ENCODE results near the gene BASP1.

Gene BASP1, protein sequence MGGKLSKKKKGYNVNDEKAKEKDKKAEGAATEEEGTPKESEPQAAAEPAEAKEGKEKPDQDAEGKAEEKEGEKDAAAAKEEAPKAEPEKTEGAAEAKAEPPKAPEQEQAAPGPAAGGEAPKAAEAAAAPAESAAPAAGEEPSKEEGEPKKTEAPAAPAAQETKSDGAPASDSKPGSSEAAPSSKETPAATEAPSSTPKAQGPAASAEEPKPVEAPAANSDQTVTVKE

GRCh38 chr5:17217493-17218352 lies at the start of gene BASP1:
TSS of gene BASP1 (plus strand) at chr5:17217631. CDS start at chr5:17275217, 57,586 bp downstream.
- in situ Hi-C loops (cut with MboI; ENCODE audit: low sequenced_read_pairs) = loop anchor here (10.0 to 25.0 kb wide), 2 partner anchors 895 to 1087 kb away; no protein-coding TSS in a partner anchor

DNA sequence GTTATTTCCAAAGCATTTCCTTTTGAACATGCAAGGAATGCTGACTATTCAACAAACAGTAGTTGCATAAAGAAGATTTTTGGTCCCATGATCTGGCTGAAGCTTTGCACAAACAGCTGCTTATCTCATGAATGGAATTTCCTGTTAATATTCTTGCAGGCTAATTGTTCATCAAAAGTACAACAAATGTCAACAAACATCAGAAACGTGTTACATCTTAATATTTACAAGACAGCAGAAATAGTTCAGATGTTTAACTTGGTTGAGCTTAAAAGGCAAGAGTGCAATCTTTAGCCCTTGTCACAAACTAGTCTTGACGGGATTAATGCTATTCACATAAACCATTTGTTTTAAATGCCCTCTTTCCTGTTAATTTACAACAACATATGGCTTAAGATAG lies 47.9 kb upstream of the BASP1 start:
- in situ Hi-C loops (cut with MboI; ENCODE audit: low sequenced_read_pairs) = no loop called here

GRCh38 chr5:17172791-17173190 lies 44.6 kb upstream of the BASP1 start:
- in situ Hi-C loops (cut with MboI; ENCODE audit: low sequenced_read_pairs) = no loop called here

- in situ Hi-C loops (cut with MboI; ENCODE audit: low sequenced_read_pairs) = loop anchor here (25.0 kb wide), 1 partner anchor 488 kb away; no protein-coding TSS in a partner anchor
Measured at GRCh38 chr5:17174965-17175364, 42.5 kb upstream of the BASP1 start.

DNA sequence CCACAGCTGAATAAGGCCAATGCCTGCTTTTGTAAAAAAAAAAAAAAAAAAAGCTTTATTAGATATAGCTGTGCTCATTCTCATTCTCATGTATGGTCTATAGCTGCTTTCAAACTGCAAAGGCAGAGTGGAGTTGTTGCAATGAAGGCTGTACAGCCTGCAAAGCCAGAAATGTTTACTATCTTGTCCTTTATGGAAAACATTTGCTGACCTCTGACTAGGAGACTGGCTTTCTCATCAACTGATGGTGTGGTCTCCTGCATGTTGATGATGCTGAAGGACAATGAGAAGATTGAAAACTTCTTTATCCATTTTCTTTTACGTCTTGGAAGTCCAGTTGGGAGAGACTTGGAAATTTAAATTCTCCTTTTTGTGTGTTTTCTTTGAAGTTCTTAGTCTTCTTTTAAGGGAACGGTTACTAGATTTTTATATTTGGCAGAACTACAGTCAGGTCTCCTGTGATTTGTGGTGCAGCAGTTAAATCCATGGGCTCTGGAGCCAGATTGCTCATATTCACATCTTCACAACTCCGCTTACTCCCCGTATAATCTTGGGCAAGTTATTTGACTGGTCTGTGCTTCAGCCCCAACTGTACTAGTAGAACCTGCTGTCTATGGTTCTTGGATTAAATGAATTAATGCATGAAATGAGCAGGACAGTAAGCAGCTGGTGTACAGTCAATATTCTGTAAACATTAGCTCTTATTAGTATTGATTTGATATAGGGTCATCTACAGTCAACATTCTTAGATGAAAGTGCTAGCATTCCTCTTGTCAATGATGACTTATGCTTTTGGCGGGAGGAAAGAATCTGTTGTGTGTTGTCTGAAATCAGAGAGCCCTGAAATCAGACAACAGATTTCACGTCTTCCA lies 39.7 kb upstream of the BASP1 start:
- in situ Hi-C loops (cut with MboI; ENCODE audit: low sequenced_read_pairs) = loop anchor here (25.0 kb wide), 1 partner anchor 490 kb away; no protein-coding TSS in a partner anchor

DNA sequence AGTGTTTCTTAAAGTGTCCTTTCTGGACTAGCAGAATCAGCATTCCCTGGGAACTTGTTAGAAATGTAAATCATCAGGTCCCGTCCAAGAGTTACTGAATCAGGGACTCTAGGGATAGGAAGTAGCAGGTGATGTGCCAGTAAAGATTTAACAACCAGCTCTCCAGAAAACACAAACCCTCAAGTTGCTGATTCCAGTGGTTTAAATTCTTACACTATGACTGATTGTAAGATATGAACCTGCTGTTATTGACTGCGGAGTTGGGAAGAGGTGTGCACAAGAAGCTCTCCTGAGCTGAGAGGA lies 39.1 kb upstream of the BASP1 start:
- in situ Hi-C loops (cut with MboI; ENCODE audit: low sequenced_read_pairs) = loop anchor here (25.0 kb wide), 1 partner anchor 491 kb away; no protein-coding TSS in a partner anchor

GRCh38 chr5:17180330-17180843 lies 37.0 kb upstream of the BASP1 start:
- in situ Hi-C loops (cut with MboI; ENCODE audit: low sequenced_read_pairs) = loop anchor here (10.0 to 25.0 kb wide), 2 partner anchors 246 to 493 kb away; partner anchors contain the start of gene MYO10

DNA sequence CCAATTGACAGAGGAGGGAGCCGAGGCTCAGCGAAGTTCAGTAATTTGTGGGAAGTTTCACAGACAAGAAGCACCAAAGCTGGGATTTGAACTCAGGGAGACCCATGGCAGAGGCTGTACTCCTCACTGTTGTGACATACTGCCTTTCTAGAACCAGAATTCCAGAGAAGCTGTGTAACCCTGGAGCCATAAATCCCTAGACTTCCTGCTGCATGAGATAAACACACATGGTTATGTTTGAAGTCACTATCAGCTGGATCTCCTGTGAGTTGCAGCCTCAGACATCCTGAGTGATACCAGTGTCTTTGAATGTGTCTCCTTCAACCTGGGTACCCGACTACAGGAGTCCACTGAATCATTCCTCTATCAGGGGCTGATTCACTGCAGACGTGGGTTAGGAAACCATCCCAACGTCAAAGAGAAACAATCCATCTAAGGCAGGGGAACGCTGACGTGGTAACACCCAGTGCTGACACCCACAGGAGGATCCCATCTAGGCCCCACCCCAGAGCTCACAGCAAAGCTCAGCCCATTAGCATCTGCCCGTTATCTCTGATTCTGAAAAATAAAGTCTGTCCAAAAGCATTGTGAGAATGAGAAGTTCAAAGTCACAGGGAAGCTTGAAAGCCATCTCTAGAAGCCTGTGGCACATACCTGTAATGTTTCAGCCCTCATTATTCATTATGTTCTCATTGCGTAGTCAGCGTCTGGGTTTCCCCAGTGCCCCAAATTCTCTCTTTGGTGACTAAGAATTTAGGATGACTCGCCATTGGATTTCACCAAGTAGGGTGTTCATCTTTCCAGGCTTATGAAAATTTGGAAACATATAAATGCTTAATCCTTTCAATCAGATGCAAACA lies 36.3 kb upstream of the BASP1 start:
- in situ Hi-C loops (cut with MboI; ENCODE audit: low sequenced_read_pairs) = loop anchor here (10.0 to 25.0 kb wide), 2 partner anchors 246 to 494 kb away; partner anchors contain the start of gene MYO10

DNA sequence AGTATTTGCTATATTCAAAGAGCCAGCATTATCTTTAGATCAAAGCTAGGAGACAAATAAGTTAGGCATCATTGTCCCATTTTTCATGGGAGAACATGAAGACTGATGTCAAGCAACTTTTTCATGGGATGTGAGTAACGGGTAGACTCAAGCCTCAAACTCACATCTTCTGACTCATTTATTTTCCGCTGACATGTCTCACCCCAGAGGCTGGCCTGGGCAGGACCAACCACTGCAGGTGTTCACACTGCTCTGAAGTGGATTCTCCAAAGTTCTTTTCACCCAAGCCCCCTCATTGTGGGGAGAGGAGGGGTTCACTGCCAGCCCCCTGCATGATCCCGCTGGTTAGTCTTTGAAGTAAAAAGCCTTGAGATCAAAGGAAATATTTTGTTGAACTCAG lies 34.9 kb upstream of the BASP1 start:
- in situ Hi-C loops (cut with MboI; ENCODE audit: low sequenced_read_pairs) = loop anchor here (10.0 to 25.0 kb wide), 2 partner anchors 248 to 495 kb away; partner anchors contain the start of gene MYO10

GRCh38 chr5:17182981-17183380 lies 34.5 kb upstream of the BASP1 start:
- in situ Hi-C loops (cut with MboI; ENCODE audit: low sequenced_read_pairs) = loop anchor here (10.0 to 25.0 kb wide), 2 partner anchors 248 to 496 kb away; partner anchors contain the start of gene MYO10

GRCh38 chr5:17183831-17184230 lies 33.6 kb upstream of the BASP1 start:
- in situ Hi-C loops (cut with MboI; ENCODE audit: low sequenced_read_pairs) = loop anchor here (10.0 to 25.0 kb wide), 2 partner anchors 249 to 497 kb away; partner anchors contain the start of gene MYO10

GRCh38 chr5:17184588-17184987 lies 32.8 kb upstream of the BASP1 start:
- in situ Hi-C loops (cut with MboI; ENCODE audit: low sequenced_read_pairs) = loop anchor here (10.0 to 25.0 kb wide), 2 partner anchors 250 to 497 kb away; partner anchors contain the start of gene MYO10

DNA sequence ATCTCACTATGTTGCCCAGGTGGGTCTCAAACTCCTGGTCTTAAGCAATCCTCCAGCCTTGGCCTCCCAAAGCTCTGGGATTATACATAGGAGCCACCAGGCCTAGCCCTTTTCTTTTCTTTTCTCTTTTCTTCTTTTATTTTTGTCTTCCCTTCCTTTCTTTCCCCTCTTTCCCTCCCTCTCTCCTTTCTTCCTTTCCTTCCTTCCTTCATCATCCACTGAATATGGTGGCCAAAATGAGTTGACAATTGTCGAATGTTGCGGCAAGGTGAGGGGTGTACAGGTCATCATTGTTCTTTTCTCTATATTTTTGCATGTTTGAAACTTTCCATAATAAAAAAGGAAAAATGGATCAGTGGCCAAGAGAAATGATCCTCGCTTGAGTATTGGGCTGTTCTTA lies 32.1 kb upstream of the BASP1 start:
- in situ Hi-C loops (cut with MboI; ENCODE audit: low sequenced_read_pairs) = loop anchor here (5.0 to 25.0 kb wide), 3 partner anchors 251 to 498 kb away; partner anchors contain the start of gene MYO10

GRCh38 chr5:17185773-17186172 lies 31.7 kb upstream of the BASP1 start:
- in situ Hi-C loops (cut with MboI; ENCODE audit: low sequenced_read_pairs) = loop anchor here (5.0 to 25.0 kb wide), 3 partner anchors 251 to 498 kb away; partner anchors contain the start of gene MYO10

GRCh38 chr5:17186256-17186655 lies 31.2 kb upstream of the BASP1 start:
- in situ Hi-C loops (cut with MboI; ENCODE audit: low sequenced_read_pairs) = loop anchor here (5.0 to 25.0 kb wide), 3 partner anchors 251 to 499 kb away; partner anchors contain the start of gene MYO10

- in situ Hi-C loops (cut with MboI; ENCODE audit: low sequenced_read_pairs) = loop anchor here (5.0 to 25.0 kb wide), 3 partner anchors 252 to 500 kb away; partner anchors contain the start of gene MYO10
Measured at GRCh38 chr5:17187011-17187785, 30.2 kb upstream of the BASP1 start.

GRCh38 chr5:17187786-17188170 lies 29.7 kb upstream of the BASP1 start:
- in situ Hi-C loops (cut with MboI; ENCODE audit: low sequenced_read_pairs) = loop anchor here (5.0 to 25.0 kb wide), 3 partner anchors 253 to 500 kb away; partner anchors contain the start of gene MYO10
